A673 (cell line): Measurements from ENCODE around the gene ASTL. TPM values are rescaled to one million over a fixed set of nuclear protein-coding genes. Genes with fewer than 3 reads are reported as not detected.

Experiments
- BruUV-seq: library from RNA; stranded (reverse); fragments of 400-500 nt; replicated peaks from 2 replicates; lab custom pipeline; 2021; lab: Mats Ljungman, UMichigan
- CTCF ChIA-PET: fragments of 300-600 bp; sonication (Branson Sonifier 250); formaldehyde crosslinking; loops from one replicate; lab custom pipeline; 2022; ENCODE audit warnings: antibody characterized with exemption; lab: Charles Lee
- POLR2A ChIA-PET: fragments of 300-600 bp; sonication (Branson Sonifier 250); formaldehyde crosslinking; loops from one replicate; lab custom pipeline; 2022; ENCODE audit warnings: antibody characterized with exemption; ENCODE audit not compliant: low non-redundant PET; lab: Charles Lee
- DNase-seq: peaks from one replicate; pipeline ENCODE4 v3.0.0-alpha.2; 2015; ENCODE audit warnings: low spot score
- H3K27ac ChIP-seq: fragments of 200-600 bp; sonication (generic); 2 replicates; pipeline ENCODE4 v1.5.1; 2016; ENCODE audit warnings: mixed run types, low read depth, mild to moderate bottlenecking, mixed read lengths, antibody characterized with exemption, low read length; ENCODE audit not compliant: poor library complexity, severe bottlenecking
- H3K27me3 ChIP-seq: fragments of 200-600 bp; sonication (generic); replicated peaks from 2 replicates; pipeline ENCODE4 v1.6.1; 2017; ENCODE audit warnings: mixed run types, low read depth, mild to moderate bottlenecking, mixed read lengths, antibody characterized with exemption, low read length; ENCODE audit not compliant: insufficient read depth, poor library complexity
- H3K36me3 ChIP-seq: fragments of 200-600 bp; sonication (generic); 2 replicates; pipeline ENCODE4 v1.6.1; 2016; ENCODE audit warnings: mixed run types, mild to moderate bottlenecking, mixed read lengths, antibody characterized with exemption, low read length; ENCODE audit not compliant: insufficient read depth, poor library complexity, severe bottlenecking
- H3K4me1 ChIP-seq: fragments of 200-600 bp; sonication (generic); 2 replicates; pipeline ENCODE4 v1.6.1; 2017; ENCODE audit warnings: mixed run types, mild to moderate bottlenecking, mixed read lengths, antibody characterized with exemption, low read length; ENCODE audit not compliant: insufficient read depth, poor library complexity, severe bottlenecking
- H3K4me3 ChIP-seq: fragments of 200-600 bp; sonication (generic); 2 replicates; pipeline ENCODE4 v1.5.1; 2016; ENCODE audit warnings: low read depth, mixed run types, mild to moderate bottlenecking, mixed read lengths, low read length; ENCODE audit not compliant: poor library complexity, severe bottlenecking
- H3K9me3 ChIP-seq: fragments of 200-600 bp; sonication (generic); 2 replicates; pipeline ENCODE4 v1.6.1; 2016; ENCODE audit warnings: mixed run types, low read depth, mild to moderate bottlenecking, mixed read lengths, antibody characterized with exemption, low read length; ENCODE audit not compliant: poor library complexity, severe bottlenecking
- EZH2 ChIP-seq: fragments of 200-600 bp; sonication (generic); IDR thresholded peaks from 2 replicates; pipeline ENCODE4 v1.6.1; 2017; ENCODE audit warnings: borderline replicate concordance, low read depth, mild to moderate bottlenecking, mixed read lengths, antibody characterized with exemption, low read length; ENCODE audit not compliant: poor library complexity, severe bottlenecking
- intact Hi-C: fragments of 100-400 bp; cut with micrococcal nuclease; formaldehyde crosslinking; loops from one replicate; pipeline ENCODE4 v1.10.0; 2022; ENCODE audit not compliant: unreplicated experiment
- total RNA-seq: library from RNA; stranded (reverse); gene quantifications from 2 replicates; pipeline ENCODE4 v1.2.3, GENCODE V29; 2021
- TF ChIP-seq, protein P1 (sequence below): fragments of 300-800, 200-600 bp; sonication (generic); conservative IDR thresholded peaks from 2 replicates; pipeline ENCODE4 v1.5.1; 2017; ENCODE audit warnings: low read depth, mild to moderate bottlenecking, antibody characterized with exemption, low read length, moderate library complexity, mixed read lengths

Gene ASTL
- total RNA-seq, 1 experiment from 2014 or later: not detected

DNA sequence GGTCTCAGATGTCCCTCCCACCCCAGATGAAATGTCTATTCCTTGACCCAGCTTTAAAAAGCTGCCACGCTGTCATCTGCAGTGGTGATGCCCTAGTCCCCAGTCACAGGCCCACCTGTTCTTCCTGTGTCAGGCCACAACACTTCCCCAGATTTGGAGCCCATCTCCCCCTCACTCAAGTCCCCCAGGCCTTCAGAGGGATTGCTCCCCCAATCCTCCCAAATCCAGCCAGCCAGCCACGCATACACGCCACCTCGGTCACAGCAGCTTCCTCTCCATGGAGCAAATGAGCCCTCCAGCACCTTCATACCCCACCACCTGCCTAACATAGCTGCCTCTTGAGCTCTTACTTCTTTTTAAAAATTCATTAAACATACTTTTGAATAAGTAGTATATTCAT lies 7.8 kb downstream of the ASTL start:
- Histone ChIP-seq H3K4me3 (no peak overlapping the region), H3K9me3 (no peaks in the 10 kb centered on the region), H3K27me3 (peaks cover 3% of the 10 kb centered on the region), H3K36me3 (no peaks in the 10 kb centered on the region), H3K4me1 (no peaks in the 10 kb centered on the region), H3K27ac (no peak overlapping the region)
- no peak for DNase-seq
- ChIA-PET CTCF (no interaction called here), POLR2A (no interaction called here)
- no TSS peak for BruUV-seq
- TF ChIP-seq, protein P1, sequence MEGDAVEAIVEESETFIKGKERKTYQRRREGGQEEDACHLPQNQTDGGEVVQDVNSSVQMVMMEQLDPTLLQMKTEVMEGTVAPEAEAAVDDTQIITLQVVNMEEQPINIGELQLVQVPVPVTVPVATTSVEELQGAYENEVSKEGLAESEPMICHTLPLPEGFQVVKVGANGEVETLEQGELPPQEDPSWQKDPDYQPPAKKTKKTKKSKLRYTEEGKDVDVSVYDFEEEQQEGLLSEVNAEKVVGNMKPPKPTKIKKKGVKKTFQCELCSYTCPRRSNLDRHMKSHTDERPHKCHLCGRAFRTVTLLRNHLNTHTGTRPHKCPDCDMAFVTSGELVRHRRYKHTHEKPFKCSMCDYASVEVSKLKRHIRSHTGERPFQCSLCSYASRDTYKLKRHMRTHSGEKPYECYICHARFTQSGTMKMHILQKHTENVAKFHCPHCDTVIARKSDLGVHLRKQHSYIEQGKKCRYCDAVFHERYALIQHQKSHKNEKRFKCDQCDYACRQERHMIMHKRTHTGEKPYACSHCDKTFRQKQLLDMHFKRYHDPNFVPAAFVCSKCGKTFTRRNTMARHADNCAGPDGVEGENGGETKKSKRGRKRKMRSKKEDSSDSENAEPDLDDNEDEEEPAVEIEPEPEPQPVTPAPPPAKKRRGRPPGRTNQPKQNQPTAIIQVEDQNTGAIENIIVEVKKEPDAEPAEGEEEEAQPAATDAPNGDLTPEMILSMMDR: no peak
- no peak for TF ChIP-seq EZH2
- intact Hi-C loops: loop anchor here (5.0 kb wide), 1 partner anchor 377 kb away; the partner anchor contains the start of gene NEURL3

DNA sequence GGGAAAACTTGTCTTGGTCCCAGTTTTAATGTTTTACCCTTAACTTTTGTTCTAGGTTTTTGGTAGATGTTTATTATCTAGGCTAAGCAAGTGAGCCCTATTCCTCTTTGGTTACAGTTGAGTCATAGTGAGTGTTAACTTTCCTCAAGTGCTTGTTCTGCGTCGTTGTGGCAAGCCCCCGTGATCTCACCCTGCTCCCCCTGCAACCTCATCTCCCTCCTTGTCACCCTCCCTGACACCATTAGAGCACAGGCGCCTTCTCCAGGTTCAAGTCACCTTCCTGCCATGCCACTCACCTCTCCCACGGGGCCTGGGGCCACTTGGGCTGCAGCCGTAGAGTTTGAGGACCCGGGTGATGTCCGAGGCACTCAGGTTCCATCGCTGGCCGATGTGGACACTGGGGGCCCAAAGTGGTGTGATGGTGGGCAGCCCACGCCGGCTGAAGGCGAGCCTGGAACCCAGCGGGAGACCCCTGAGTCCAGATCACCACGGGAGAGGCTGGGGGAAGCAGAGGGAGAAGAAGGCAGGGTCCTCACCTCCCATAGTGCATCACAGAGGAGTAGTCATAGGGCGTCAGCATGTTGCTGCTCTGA lies 8.7 kb downstream of the ASTL start:
- intact Hi-C loops: loop anchor here (5.0 kb wide), 1 partner anchor 378 kb away; the partner anchor contains the start of gene NEURL3
- CTCF ChIA-PET: no interaction called here
- POLR2A ChIA-PET: no interaction called here
- DNase-seq: no peak
- BruUV-seq: no TSS peak
- H3K27ac ChIP-seq: no peak overlapping the region
- no peak overlapping the region for H3K4me3 ChIP-seq
- no peak for TF ChIP-seq EZH2
- TF ChIP-seq, protein P1: no peak
- H3K27me3 ChIP-seq: peaks cover 3% of the 10 kb centered on the region
- H3K9me3 ChIP-seq: no peaks in the 10 kb centered on the region
- no peaks in the 10 kb centered on the region for H3K4me1 ChIP-seq
- no peaks in the 10 kb centered on the region for H3K36me3 ChIP-seq

DNA sequence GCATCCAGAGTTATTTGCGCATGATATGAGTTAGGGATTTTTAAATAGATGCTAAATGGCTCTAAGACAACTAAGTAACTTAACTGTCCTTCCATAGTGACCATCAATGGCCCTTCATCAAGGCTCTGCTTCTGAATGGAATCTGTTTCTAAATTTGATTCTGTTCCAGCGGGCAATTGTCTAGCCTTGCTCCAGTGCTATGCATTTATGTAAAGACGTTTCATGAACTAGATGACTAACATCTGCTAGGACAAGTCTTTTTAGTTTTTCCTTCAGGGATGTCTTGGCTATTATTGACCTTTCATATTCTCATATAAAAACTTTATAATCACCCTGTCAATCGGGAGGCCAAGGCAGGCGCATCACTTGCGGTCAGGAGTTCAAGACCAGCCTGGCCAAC lies 9.8 kb downstream of the ASTL start:
- H3K9me3 ChIP-seq: no peaks in the 10 kb centered on the region
- ChIA-PET POLR2A (no interaction called here), CTCF (no interaction called here)
- H3K27ac ChIP-seq: no peak overlapping the region
- intact Hi-C loops: no loop called here
- no peak for DNase-seq
- no peak for TF ChIP-seq EZH2
- TF ChIP-seq, protein P1: no peak
- H3K4me1 ChIP-seq: no peaks in the 10 kb centered on the region
- no peak overlapping the region for H3K4me3 ChIP-seq
- H3K27me3 ChIP-seq: peaks cover 3% of the 10 kb centered on the region
- no TSS peak for BruUV-seq
- no peaks in the 10 kb centered on the region for H3K36me3 ChIP-seq
